ENCODE results near the gene GCGR. TPM values are rescaled to one million over a fixed set of nuclear protein-coding genes. Genes with fewer than 3 reads are reported as not detected.

Gene GCGR
- polyA plus RNA-seq, 1 experiment, result not detected

- no peak for TF ChIP-seq CTCF (IDR thresholded peaks at IDR 0.05; ENCODE audit: insufficient read depth, low read depth, low read length)
- Histone ChIP-seq H3K4me3 (ENCODE audit: low read depth, low read length) (peak overlapping the region; percentile 78), H3K27me3 (ENCODE audit: control insufficient read depth, insufficient read depth, low read length) (no peaks in the 10 kb centered on the region), H3K36me3 (ENCODE audit: control insufficient read depth, insufficient read depth, low read length) (peaks cover 17% of the 10 kb centered on the region)
- no peak for DNase-seq (ENCODE audit: low read depth)
- CTCF ChIA-PET, result interaction anchor here (0.8 to 1.0 kb wide), 2 partner anchors 10 to 16 kb away, joined by 3 read pairs; no protein-coding TSS in a partner anchor
- POLR2A ChIA-PET, result interaction anchor here (0.6 to 0.7 kb wide), 2 partner anchors 13 to 106 kb away, joined by 5 read pairs; no protein-coding TSS in a partner anchor
Observed at GRCh38 chr17:81858967-81859905, 55.3 kb downstream of the GCGR start.

GRCh38 chr17:81859906-81860755 lies 56.2 kb downstream of the GCGR start, which contains the start of gene P4HB:
Gene P4HB (minus strand): TSS chr17:81860535. CDS start chr17:81860471, 64 bp downstream.
- Histone ChIP-seq H3K27me3 (ENCODE audit: control insufficient read depth, insufficient read depth, low read length) (no peaks in the 10 kb centered on the region), H3K4me3 (ENCODE audit: low read depth, low read length) (peak within 1 kb of the TSS; percentile 83), H3K36me3 (ENCODE audit: control insufficient read depth, insufficient read depth, low read length) (peaks cover 12% of the 10 kb centered on the region)
- POLR2A ChIA-PET, result interaction anchor here (0.6 to 0.7 kb wide), 2 partner anchors 12 to 105 kb away, joined by 5 read pairs; no protein-coding TSS in a partner anchor
- no peak for TF ChIP-seq CTCF (IDR thresholded peaks at IDR 0.05; ENCODE audit: insufficient read depth, low read depth, low read length)
- CTCF ChIA-PET, result interaction anchor here (0.8 to 1.6 kb wide), 3 partner anchors 9 to 17 kb away, joined by 3 to 5 read pairs (median 3); no protein-coding TSS in a partner anchor
- no peak for DNase-seq (ENCODE audit: low read depth)

GRCh38 chr17:81860756-81861568 lies 57.0 kb downstream of the GCGR start:
- peak overlapping the region; percentile 83 for H3K4me3 ChIP-seq (ENCODE audit: low read depth, low read length)
- ChIA-PET POLR2A (interaction anchor here (0.6 kb wide), 1 partner anchor 89 kb away, joined by 4 read pairs; no protein-coding TSS in a partner anchor), CTCF (interaction anchor here (1.6 kb wide), 1 partner anchor 8 kb away, joined by 5 read pairs; no protein-coding TSS in a partner anchor)
- 0 out of 2 replicates have a peak, but pooled peaks have one; percentile 18 for TF ChIP-seq CTCF (IDR thresholded peaks at IDR 0.05; ENCODE audit: insufficient read depth, low read depth, low read length)
- DNase-seq (ENCODE audit: low read depth), result peak; percentile 100
- H3K36me3 ChIP-seq (ENCODE audit: control insufficient read depth, insufficient read depth, low read length), result peaks cover 12% of the 10 kb centered on the region
- no peaks in the 10 kb centered on the region for H3K27me3 ChIP-seq (ENCODE audit: control insufficient read depth, insufficient read depth, low read length)

GRCh38 chr17:81863123-81863675 lies 59.2 kb downstream of the GCGR start:
- TF ChIP-seq CTCF (IDR thresholded peaks at IDR 0.05; ENCODE audit: insufficient read depth, low read depth, low read length), result no peak
- Histone ChIP-seq H3K4me3 (ENCODE audit: low read depth, low read length) (no peak overlapping the region), H3K27me3 (ENCODE audit: control insufficient read depth, insufficient read depth, low read length) (no peaks in the 10 kb centered on the region), H3K36me3 (ENCODE audit: control insufficient read depth, insufficient read depth, low read length) (peaks cover 19% of the 10 kb centered on the region)
- CTCF ChIA-PET, result no interaction called here
- DNase-seq (ENCODE audit: low read depth), result no peak
- POLR2A ChIA-PET, result interaction anchor here (0.5 to 0.9 kb wide), 2 partner anchors 150 to 154 kb away, joined by 3 to 4 read pairs; no protein-coding TSS in a partner anchor

Other genes starting within 250 kb of the GCGR start
- 84.9 and 108 TPM in 2 replicates for gene NPLOC4, start 167.0 kb upstream of the GCGR start, polyA plus RNA-seq (2011; rRNA removed)
- 1.6 and 3.0 TPM in 2 replicates for gene TSPAN10, start 167.0 kb upstream of the GCGR start, polyA plus RNA-seq (2011; rRNA removed)
- gene PDE6G, start 147.6 kb upstream of the GCGR start, polyA plus RNA-seq (2011; rRNA removed), result 0.36 and 0.37 TPM in 2 replicates
- gene OXLD1, start 137.5 kb upstream of the GCGR start, polyA plus RNA-seq (2011; rRNA removed), result 18.4 and 29.6 TPM in 2 replicates
- gene CCDC137, start 137.4 kb upstream of the GCGR start, polyA plus RNA-seq (2011; rRNA removed), result 10.8 and 10.9 TPM in 2 replicates
- gene ARL16, start 120.4 kb upstream of the GCGR start, polyA plus RNA-seq (2011; rRNA removed), result 48.8 and 70.8 TPM in 2 replicates
- 67.2 and 110 TPM in 2 replicates for gene HGS, start 120.1 kb upstream of the GCGR start, polyA plus RNA-seq (2011; rRNA removed)
- gene MRPL12, start 100.8 kb upstream of the GCGR start, polyA plus RNA-seq (2011; rRNA removed), result 56.2 and 63.0 TPM in 2 replicates
- gene SLC25A10, start 91.9 kb upstream of the GCGR start, polyA plus RNA-seq (2011; rRNA removed), result 4.9 and 8.4 TPM in 2 replicates
- gene MCRIP1, start 29.1 kb downstream of the GCGR start, polyA plus RNA-seq (2011; rRNA removed), result 64.9 and 89.8 TPM in 2 replicates
- 0.10 TPM in 1 of 2 replicates, not detected in the other for gene PPP1R27, start 30.9 kb downstream of the GCGR start, polyA plus RNA-seq (2011; rRNA removed)
- gene P4HB, start 56.4 kb downstream of the GCGR start, polyA plus RNA-seq (2011; rRNA removed), result 122 and 175 TPM in 2 replicates
- 74.8 and 163 TPM in 2 replicates for gene ARHGDIA, start 67.2 kb downstream of the GCGR start, polyA plus RNA-seq (2011; rRNA removed)
- gene ALYREF, start 87.4 kb downstream of the GCGR start, polyA plus RNA-seq (2011; rRNA removed), result 74.8 and 83.4 TPM in 2 replicates
- 227 and 290 TPM in 2 replicates for gene ANAPC11, start 87.6 kb downstream of the GCGR start, polyA plus RNA-seq (2011; rRNA removed)
- 0.21 and 0.38 TPM in 2 replicates for gene NPB, start 98.1 kb downstream of the GCGR start, polyA plus RNA-seq (2011; rRNA removed)
- gene PCYT2, start 107.2 kb downstream of the GCGR start, polyA plus RNA-seq (2011; rRNA removed), result 24.5 and 44.2 TPM in 2 replicates
- 5.2 and 8.4 TPM in 2 replicates for gene SIRT7, start 114.0 kb downstream of the GCGR start, polyA plus RNA-seq (2011; rRNA removed)
- gene MAFG, start 123.6 kb downstream of the GCGR start, polyA plus RNA-seq (2011; rRNA removed), result 12.2 and 20.6 TPM in 2 replicates
- 156 and 245 TPM in 2 replicates for gene PYCR1, start 133.2 kb downstream of the GCGR start, polyA plus RNA-seq (2011; rRNA removed)
- not detected in 2 replicates for gene MYADML2, start 143.1 kb downstream of the GCGR start, polyA plus RNA-seq (2011; rRNA removed)
- gene NOTUM, start 157.0 kb downstream of the GCGR start, polyA plus RNA-seq (2011; rRNA removed), result 0.06 TPM in 1 of 2 replicates, not detected in the other
- gene ASPSCR1, start 173.5 kb downstream of the GCGR start, polyA plus RNA-seq (2011; rRNA removed), result 12.0 and 15.4 TPM in 2 replicates
- 40.4 and 57.0 TPM in 2 replicates for gene CENPX, start 218.7 kb downstream of the GCGR start, polyA plus RNA-seq (2011; rRNA removed)
- gene LRRC45, start 219.2 kb downstream of the GCGR start, polyA plus RNA-seq (2011; rRNA removed), result 4.1 and 6.0 TPM in 2 replicates
- 7.5 and 11.5 TPM in 2 replicates for gene RAC3, start 227.5 kb downstream of the GCGR start, polyA plus RNA-seq (2011; rRNA removed)
- gene DCXR, start 233.5 kb downstream of the GCGR start, polyA plus RNA-seq (2011; rRNA removed), result 42.7 and 66.0 TPM in 2 replicates
- 15.8 and 23.7 TPM in 2 replicates for gene RFNG, start 247.7 kb downstream of the GCGR start, polyA plus RNA-seq (2011; rRNA removed)
- 79.7 and 131 TPM in 2 replicates for gene GPS1, start 247.7 kb downstream of the GCGR start, polyA plus RNA-seq (2011; rRNA removed)

Measured in BJ (cell line).